Endodermal cell (in vitro differentiated cells): Measurements from ENCODE around the gene SH3GL1. TPM values are rescaled to one million over a fixed set of nuclear protein-coding genes. Genes with fewer than 3 reads are reported as not detected.
A peak's percentile ranks its signal among the peaks of the same experiment; 100 is the strongest.
"Not testable (repeated sequence)": the region's sequence is repeated elsewhere in the genome, so short reads cannot be mapped to it uniquely, and the experiment has no call there.

Source experiments
- DNase-seq: peaks from one replicate; pipeline ENCODE4 v3.0.0-alpha.2; 2017
- H3K27ac ChIP-seq: 2 replicates; pipeline ENCODE4 v1.5.1; 2013; ENCODE audit warnings: mild to moderate bottlenecking, low read depth, low read length, moderate library complexity
- H3K27me3 ChIP-seq: 2 replicates; pipeline ENCODE4 v1.6.1; 2013; ENCODE audit warnings: mild to moderate bottlenecking, low read length, moderate library complexity; ENCODE audit not compliant: insufficient read depth, control insufficient read depth, poor library complexity, severe bottlenecking
- H3K36me3 ChIP-seq: 2 replicates; pipeline ENCODE4 v1.7.0; 2013; ENCODE audit warnings: mild to moderate bottlenecking, low read length, moderate library complexity; ENCODE audit not compliant: control insufficient read depth, insufficient read depth
- H3K4me1 ChIP-seq: one replicate; pipeline ENCODE4 v1.7.0; 2013; ENCODE audit warnings: low read length; ENCODE audit not compliant: control insufficient read depth, insufficient read depth
- H3K4me3 ChIP-seq: 2 replicates; pipeline ENCODE4 v1.5.1; 2013; ENCODE audit warnings: mild to moderate bottlenecking, low read length, moderate library complexity
- H3K9ac ChIP-seq: 2 replicates; pipeline ENCODE4 v1.6.1; 2013; ENCODE audit warnings: mild to moderate bottlenecking, low read length, moderate library complexity; ENCODE audit not compliant: poor library complexity, severe bottlenecking; ENCODE audit errors: extremely low read depth
- H3K9me3 ChIP-seq: 2 replicates; pipeline ENCODE4 v1.6.1; 2013; ENCODE audit warnings: mild to moderate bottlenecking, low read length, moderate library complexity; ENCODE audit not compliant: control insufficient read depth
- H3K27ac Mint-ChIP-seq: 2 replicates; pipeline ENCODE4 v1.8.0; 2020; ENCODE audit warnings: mixed read lengths
- H3K27me3 Mint-ChIP-seq: 2 replicates; pipeline ENCODE4 v1.8.0; 2021; ENCODE audit warnings: mild to moderate bottlenecking, mixed read lengths; ENCODE audit not compliant: insufficient read depth
- H3K36me3 Mint-ChIP-seq: 2 replicates; pipeline ENCODE4 v1.8.0; 2020; ENCODE audit warnings: low read depth, mixed read lengths
- H3K4me1 Mint-ChIP-seq: 2 replicates; pipeline ENCODE4 v1.8.0; 2020; ENCODE audit warnings: mixed read lengths
- H3K4me3 Mint-ChIP-seq: 2 replicates; pipeline ENCODE4 v1.8.0; 2020; ENCODE audit warnings: mild to moderate bottlenecking, moderate library complexity, mixed read lengths
- H3K9me3 Mint-ChIP-seq: 2 replicates; pipeline ENCODE4 v1.8.0; 2020; ENCODE audit warnings: mild to moderate bottlenecking, mixed read lengths
- CTCF ChIP-seq: fragments of 200-600 bp; sonication (generic); conservative IDR thresholded peaks from 2 replicates; pipeline ENCODE4 v1.5.0; 2021; ENCODE audit warnings: antibody characterized with exemption, mild to moderate bottlenecking
- WGBS, 2 experiments: methylation state at CpG; one replicate each; pipeline versions ENCODE4 v1.1.5 to v1.1.7; 2013; ENCODE audit warnings: missing lambda C conversion rate in 2 of 2, mixed read lengths in 1 of 2; ENCODE audit not compliant: insufficient coverage in 1 of 2, insufficient read length in 1 of 2; 5-methylcytosine and 5-hydroxymethylcytosine counted together
- total RNA-seq, 2 donors: library from RNA; stranded (reverse); fragmentation: NEBNext Ultra II Directional in 1 of 2; extraction: Animal tissue kit (Norgen Biotek cat#: 25700) in 1 of 2; gene quantifications; 2 replicates in 1 of 2; 3 replicates in 1 of 2; pipeline ENCODE4 v1.2.1, GENCODE V29; 2021

The SH3GL1 gene
- total RNA-seq, 2 donors from 2014 or later, result 76.8 to 77.0 TPM

- peaks cover 6% of the 10 kb centered on the region for H3K27me3 Mint-ChIP-seq
- Histone ChIP-seq H3K4me3 (no peak overlapping the region), H3K4me1 (no peaks in the 10 kb centered on the region), H3K27me3 (no peaks in the 10 kb centered on the region), H3K27ac (no peak overlapping the region), H3K36me3 (no peaks in the 10 kb centered on the region), H3K9me3 (no peaks in the 10 kb centered on the region), H3K9ac (no peak overlapping the region)
- H3K36me3 Mint-ChIP-seq, result peaks cover 6% of the 10 kb centered on the region
- no peak for DNase-seq
- 88 to 92% methylated on average over 6 to 7 of the region's 7 CpGs for WGBS, 2 experiments
- no peak overlapping the region for H3K27ac Mint-ChIP-seq
- H3K4me3 Mint-ChIP-seq, result no peak overlapping the region
- H3K9me3 Mint-ChIP-seq, result no peaks in the 10 kb centered on the region
- TF ChIP-seq CTCF, result no peak
- H3K4me1 Mint-ChIP-seq, result peaks cover 6% of the 10 kb centered on the region
These were observed 65.3 kb downstream of the SH3GL1 start for GRCh38 chr19:4334929-4335570.

- Histone ChIP-seq H3K27me3 (peaks cover 17% of the 10 kb centered on the region), H3K27ac (no peak overlapping the region), H3K9me3 (no peaks in the 10 kb centered on the region), H3K4me3 (no peak overlapping the region), H3K4me1 (no peaks in the 10 kb centered on the region), H3K36me3 (no peaks in the 10 kb centered on the region), H3K9ac (no peak overlapping the region)
- H3K27ac Mint-ChIP-seq, result no peak overlapping the region
- peaks cover 7% of the 10 kb centered on the region for H3K36me3 Mint-ChIP-seq
- 94 to 95% methylated on average over 14 to 19 of the region's 19 CpGs for WGBS, 2 experiments
- peaks cover 7% of the 10 kb centered on the region for H3K27me3 Mint-ChIP-seq
- peaks cover 5% of the 10 kb centered on the region for H3K4me1 Mint-ChIP-seq
- DNase-seq, result peak; percentile 53
- peaks cover 2% of the 10 kb centered on the region for H3K9me3 Mint-ChIP-seq
- no peak for TF ChIP-seq CTCF
- H3K4me3 Mint-ChIP-seq, result no peak overlapping the region
These were observed 70.5 kb downstream of the SH3GL1 start for GRCh38 chr19:4329858-4330257.

GRCh38 chr19:4328991-4329681 is 71.2 kb downstream of the SH3GL1 start:
- WGBS, 2 experiments, result 84 to 88% methylated on average over 34 to 35 of the region's 35 CpGs
- not testable (repeated sequence) for H3K4me1 ChIP-seq, H3K36me3 Mint-ChIP-seq, H3K27ac ChIP-seq, H3K4me1 Mint-ChIP-seq, H3K9me3 ChIP-seq, H3K27me3 Mint-ChIP-seq, H3K9me3 Mint-ChIP-seq, H3K36me3 ChIP-seq
- peak; percentile 89 for DNase-seq
- Histone ChIP-seq H3K9ac (peak overlapping the region; percentile 13), H3K4me3 (peak overlapping the region; percentile 75), H3K27me3 (peaks cover 17% of the 10 kb centered on the region)
- peak overlapping the region; percentile 67 for H3K4me3 Mint-ChIP-seq
- H3K27ac Mint-ChIP-seq, result peak overlapping the region; percentile 76
